GM12878 (cell line): Measurements from ENCODE around the gene MYOM1. TPM values are rescaled to one million over a fixed set of nuclear protein-coding genes. Genes with fewer than 3 reads are reported as not detected.

Source experiments
- ATAC-seq: fragments of 200-7000 bp; cut with Tn5 transposase; 3 replicates; pipeline ENCODE4 v1.9.1; 2020; ENCODE audit warnings: mild to moderate bottlenecking, moderate library complexity
- Bru-seq: library from RNA; stranded (reverse); fragments of 400-500 nt; gene quantifications from one replicate; lab custom pipeline; 2021; lab: Mats Ljungman, UMichigan
- BruChase-seq, 2 experiments: library from RNA; stranded (reverse); fragments of 400-500 nt; gene quantifications; one replicate each; lab custom pipeline; 2021; lab: Mats Ljungman, UMichigan
- BruUV-seq: library from RNA; stranded (reverse); fragments of 400-500 nt; replicated peaks from 2 replicates; lab custom pipeline; 2021; lab: Mats Ljungman, UMichigan
- CTCF ChIA-PET: fragments of 300-600 bp; sonication (Branson Sonifier 250); formaldehyde crosslinking; extraction: SDS; loops from one replicate; lab custom pipeline; 2021; ENCODE audit warnings: inconsistent platforms; lab: Yijun Ruan, JAX
- POLR2A ChIA-PET: fragments of 350-600 bp; formaldehyde crosslinking; extraction: SDS; loops from one replicate; lab custom pipeline; 2021; ENCODE audit warnings: inconsistent platforms; lab: Charles Lee
- RAD21 ChIA-PET: fragments of 300-600 bp; sonication (Branson Sonifier 250); formaldehyde crosslinking; loops from one replicate; lab custom pipeline; 2023; ENCODE audit warnings: antibody characterized with exemption; ENCODE audit not compliant: unreplicated experiment; lab: Charles Lee
- SMC1A ChIA-PET: fragments of 300-600 bp; sonication (Branson Sonifier 250); formaldehyde crosslinking; loops from one replicate; lab custom pipeline; 2023; ENCODE audit not compliant: unreplicated experiment, uncharacterized antibody; lab: Charles Lee
- DNase-seq: peaks from one replicate; pipeline ENCODE4 v3.0.0-alpha.2; 2011; ENCODE audit warnings: low read depth, low spot score
- FAIRE-seq: peaks from 3 replicates; lab custom pipeline; 2011; peaks lifted over from hg19 to GRCh38; lab: Jason Lieb, UNC
- H2AFZ ChIP-seq: 2 replicates; pipeline ENCODE4 v1.6.0; 2011; ENCODE audit warnings: low read depth, low read length, control low read depth; ENCODE audit not compliant: control insufficient read depth
- H3K27ac ChIP-seq: 2 replicates; pipeline ENCODE4 v1.5.1; 2011; ENCODE audit warnings: control low read depth; ENCODE audit not compliant: control insufficient read depth, insufficient read depth
- H3K27me3 ChIP-seq, 2 experiments: replicated peaks in 1 of 2; 2 replicates each; pipeline versions ENCODE4 v1.6.0 to v1.6.1; 2011; ENCODE audit warnings: low read length in 1 of 2; ENCODE audit not compliant: control insufficient read depth in 2 of 2, insufficient read depth in 2 of 2
- H3K36me3 ChIP-seq, 2 experiments: 2 replicates each; pipeline ENCODE4 v1.5.1; 2011; ENCODE audit warnings: low read length in 1 of 2; ENCODE audit not compliant: control insufficient read depth in 2 of 2, insufficient read depth in 2 of 2
- H3K4me1 ChIP-seq: 2 replicates; pipeline ENCODE4 v1.6.1; 2011; ENCODE audit warnings: mild to moderate bottlenecking, low read length, moderate library complexity, mixed read lengths; ENCODE audit not compliant: control insufficient read depth, insufficient read depth
- H3K4me2 ChIP-seq: 2 replicates; pipeline ENCODE4 v1.6.0; 2011; ENCODE audit warnings: control low read depth; ENCODE audit not compliant: control insufficient read depth, insufficient read depth
- H3K4me3 ChIP-seq: fragments of 200-600 bp; sonication (generic); 2 replicates; pipeline ENCODE4 v1.5.1; 2016
- H3K79me2 ChIP-seq: 2 replicates; pipeline ENCODE4 v1.6.0; 2011; ENCODE audit warnings: low read length; ENCODE audit not compliant: control insufficient read depth, insufficient read depth
- H3K9ac ChIP-seq: 2 replicates; pipeline ENCODE4 v1.8.0; 2011; ENCODE audit warnings: low read length, control low read depth, mixed read lengths; ENCODE audit not compliant: control insufficient read depth, insufficient read depth
- H3K9me3 ChIP-seq: replicated peaks from 3 replicates; pipeline ENCODE4 v1.5.1; 2011; ENCODE audit warnings: mild to moderate bottlenecking, low read length; ENCODE audit not compliant: control insufficient read depth, insufficient read depth
- H4K20me1 ChIP-seq: 2 replicates; pipeline ENCODE4 v1.6.0; 2011; ENCODE audit not compliant: control insufficient read depth, insufficient read depth
- BACH1 ChIP-seq: fragments of 450-650 bp; IDR thresholded peaks from 2 replicates; pipeline ENCODE4 v1.6.1; 2017; ENCODE audit warnings: mild to moderate bottlenecking, borderline replicate concordance
- BCL11A ChIP-seq: IDR thresholded peaks from 2 replicates; pipeline ENCODE4 v1.6.1; 2011; ENCODE audit warnings: low read depth, low read length
- E2F8 ChIP-seq: fragments of 450-650 bp; IDR thresholded peaks from 2 replicates; pipeline ENCODE4 v1.6.1; 2018; ENCODE audit warnings: mild to moderate bottlenecking, low read depth, moderate library complexity; ENCODE audit not compliant: partially characterized antibody
- HDGF ChIP-seq: fragments of 450-650 bp; IDR thresholded peaks from 2 replicates; pipeline ENCODE4 v1.6.1; 2016; ENCODE audit warnings: antibody characterized with exemption
- POU2F2 ChIP-seq: IDR thresholded peaks from 3 replicates; pipeline ENCODE4 v1.6.1; 2011; ENCODE audit warnings: low read depth, mild to moderate bottlenecking, low read length, borderline replicate concordance
- SKIL ChIP-seq: fragments of 450-650 bp; IDR thresholded peaks from 2 replicates; pipeline ENCODE4 v1.6.1; 2017; ENCODE audit warnings: mild to moderate bottlenecking, low read depth, inconsistent platforms; ENCODE audit not compliant: poor library complexity, severe bottlenecking
- SRF ChIP-seq, 2 experiments: IDR thresholded peaks; 2 replicates each; pipeline ENCODE4 v1.6.1; 2011; ENCODE audit warnings: low read depth in 2 of 2, low read length in 2 of 2, mild to moderate bottlenecking in 1 of 2, moderate library complexity in 1 of 2
- TCF12 ChIP-seq: IDR thresholded peaks from 2 replicates; pipeline ENCODE4 v1.6.1; 2011; ENCODE audit warnings: low read depth, mild to moderate bottlenecking, low read length
- ZNF592 ChIP-seq: fragments of 450-650 bp; IDR thresholded peaks from 2 replicates; pipeline ENCODE4 v1.6.1; 2017; ENCODE audit warnings: mild to moderate bottlenecking, moderate library complexity
- WGBS: methylation state at CpG from one replicate; pipeline ENCODE4 v1.1.6; 2016; ENCODE audit warnings: low lambda C conversion rate; ENCODE audit not compliant: insufficient replicate concordance, insufficient coverage; ENCODE audit errors: missing lambda C conversion rate; 5-methylcytosine and 5-hydroxymethylcytosine counted together
- in situ Hi-C: fragments of 300-500 bp; cut with MboI; formaldehyde crosslinking; loops from 9 replicates; pipeline ENCODE4 v1.14.3; 2018; ENCODE audit warnings: mixed read lengths
- intact Hi-C: fragments of 100-400 bp; cut with micrococcal nuclease; formaldehyde crosslinking; loops from one replicate; pipeline ENCODE4 v1.14.2; 2022; ENCODE audit not compliant: unreplicated experiment
- long read RNA-seq, 2 experiments: library from polyadenylated mRNA; unstranded; transcript quantifications; one replicate each; pipeline ENCODE4 v2.0.0, GENCODE V29; 2019 to 2020
- polyA minus RNA-seq, 3 experiments: library from RNA; depleted of rRNA, polyadenylated mRNA; stranded (reverse); fragments of >200 nt; gene quantifications; 2 replicates each; pipeline ENCODE4 v1.2.3, GENCODE V29; 2011
- polyA plus RNA-seq, 11 experiments: library from polyadenylated mRNA; depleted of rRNA in 4 of 11; unstranded in 6 of 11; stranded (reverse) in 5 of 11; fragments of >200 nt; fragmentation: Nextera tagmentation in 4 of 11; fragmentation: Illumina TruSeq in 1 of 11; extraction: Ambion mirVana in 4 of 11; extraction: Trizol in 1 of 11; gene quantifications; 1 replicate in 1 of 11; 2 replicates in 10 of 11; pipeline versions ENCODE4 v1.2.1 to v1.2.3, GENCODE V29; 2011 to 2016; ENCODE audit warnings: inconsistent platforms in 2 of 11, missing spikeins in 2 of 11, low read depth in 1 of 11
- total RNA-seq, 4 experiments: library from RNA; depleted of rRNA in 3 of 4; stranded (reverse); fragments of >200 nt in 3 of 4; fragmentation: Illumina TruSeq in 1 of 4; extraction: Trizol in 1 of 4; gene quantifications; 2 replicates each; pipeline versions ENCODE4 v1.2.1 to v1.2.3, GENCODE V29; 2013 to 2021

Gene MYOM1
- total RNA-seq (2013; cell fraction: nucleolus; rRNA removed): 24.7 and 31.7 TPM in 2 replicates
- total RNA-seq (2014; rRNA removed) (0.49 and 0.62 TPM in 2 replicates), total RNA-seq (2014; rRNA removed; fragmentation: Illumina TruSeq; extraction: Trizol) (0.55 and 0.76 TPM in 2 replicates), total RNA-seq (2021) (1.0 and 1.1 TPM in 2 replicates), polyA plus RNA-seq (2011; rRNA removed) (0.27 and 0.53 TPM in 2 replicates), polyA plus RNA-seq (2014; fragmentation: Illumina TruSeq; extraction: Trizol) (0.43 and 0.54 TPM in 2 replicates), polyA plus RNA-seq (2014; fragmentation: Nextera tagmentation; extraction: Ambion mirVana) (under 1 TPM; 0.06 to 0.11 TPM), polyA plus RNA-seq (2014; rRNA removed) (0.60 and 1.4 TPM in 2 replicates), polyA plus RNA-seq (2016; fragmentation: Nextera tagmentation; extraction: Ambion mirVana) (under 1 TPM; 0.51 to 0.62 TPM), polyA minus RNA-seq (2011; rRNA and poly(A)+ RNA removed) (0.37 and 0.88 TPM in 2 replicates), Bru-seq, nascent RNA (percentile 45 among the genes with signal in this experiment), BruChase-seq, experiment 1, labeled RNA remaining after a 6-hour chase (percentile 46 among the genes with signal in this experiment), BruChase-seq, experiment 2, labeled RNA remaining after a 2-hour chase (percentile 43 among the genes with signal in this experiment)
- polyA plus RNA-seq (2011; ENCODE audit: low read depth): 0.80 TPM
- 0.40 and 0.43 TPM in 2 replicates for polyA plus RNA-seq (2011; cell fraction: cytosol; rRNA removed)
- 0.56 and 2.3 TPM in 2 replicates for polyA plus RNA-seq (2011; cell fraction: nucleus; rRNA removed)
- polyA plus RNA-seq (2012): 1.5 TPM in 2 replicates
- 0.21 TPM in 1 of 2 replicates, not detected in the other for polyA minus RNA-seq (2011; cell fraction: cytosol; rRNA and poly(A)+ RNA removed)
- polyA minus RNA-seq (2011; cell fraction: nucleus; rRNA and poly(A)+ RNA removed): 0.57 and 0.85 TPM in 2 replicates
- long read RNA-seq, experiment 1: 0 reads
- long read RNA-seq, experiment 2, partial matches to known transcripts: 0 of 2 reads
- long read RNA-seq, experiment 2, other reads (novel, unspliced or antisense): 2 of 2 reads

- ATAC-seq (no peak), DNase-seq (no peak), FAIRE-seq (no peak)
- Histone ChIP-seq H3K4me1 (0 out of 2 replicates have a peak, but pooled peaks cover 2% of the 10 kb centered on the region), H3K79me2 (no peaks in the 10 kb centered on the region), H3K36me3 (no peaks in the 10 kb centered on the region), H3K27ac (no peak within 1 kb of the TSS), H3K4me2 (no peak within 1 kb of the TSS), H3K9me3 (no peaks in the 10 kb centered on the region), H4K20me1 (no peaks in the 10 kb centered on the region), H2AFZ (no peak within 1 kb of the TSS), H3K4me3 (no peak within 1 kb of the TSS), H3K9ac (no peak within 1 kb of the TSS), H3K27me3 (no peaks in the 10 kb centered on the region)
- POLR2A ChIA-PET: interaction anchor here (0.5 kb wide), 1 partner anchor 12 kb away, joined by 4 read pairs; no protein-coding TSS in a partner anchor
- SMC1A ChIA-PET: interaction anchor here (0.6 to 1.7 kb wide), 5 partner anchors 9 to 203 kb away, joined by 3 read pairs; no protein-coding TSS in a partner anchor
- in situ Hi-C loops: no loop called here
- TF ChIP-seq HDGF (no peak), E2F8 (no peak), ZNF592 (no peak), BCL11A (no peak), BACH1 (no peak), POU2F2 (no peak), SKIL (no peak), TCF12 (no peak), SRF (IDR thresholded peaks at IDR 0.05; ENCODE audit: low read depth in 2 of 2, low read length in 2 of 2) (no peak)
- BruUV-seq: no TSS peak
- intact Hi-C loops: no loop called here
- CTCF ChIA-PET: interaction anchor here (0.7 to 2.3 kb wide), 5 partner anchors 10 to 95 kb away, joined by 3 to 8 read pairs (median 3); no protein-coding TSS in a partner anchor
- RAD21 ChIA-PET: no interaction called here
- 76% methylated on average over 9 of the region's 9 CpGs for WGBS
Observed at GRCh38 chr18:3219631-3220335, at the start of gene MYOM1. MYOM1 (minus strand) TSS chr18:3219968; CDS start chr18:3215223, 4,745 bp downstream.
